ENCODE data around the gene BTBD16.

BTBD16 gene

GRCh38 chr10:122237331-122237990, 33.6 kb upstream of the BTBD16 start:
- Histone ChIP-seq H3K36me3 (ENCODE audit: insufficient read depth, low read length) (peaks cover 10% of the 10 kb centered on the region), H3K9ac (ENCODE audit: low read depth, low read length) (no peak overlapping the region), H3K4me2 (ENCODE audit: low read length) (no peak overlapping the region), H3K27me3 (ENCODE audit: control insufficient read depth, insufficient read depth, low read length) (no peaks in the 10 kb centered on the region), H3K4me1 (ENCODE audit: control insufficient read depth, insufficient read depth, low read length) (peaks cover 25% of the 10 kb centered on the region), H3K4me3 (ENCODE audit: low read length) (no peak overlapping the region), H3K9me3 (replicated peaks; ENCODE audit: low read length) (no peaks in the 10 kb centered on the region)

- H3K9ac ChIP-seq (ENCODE audit: low read depth, low read length), result no peak overlapping the region
- no peak overlapping the region for H3K4me2 ChIP-seq (ENCODE audit: low read length)
- peaks cover 10% of the 10 kb centered on the region for H3K36me3 ChIP-seq (ENCODE audit: insufficient read depth, low read length)
- no peak overlapping the region for H3K4me3 ChIP-seq (ENCODE audit: low read length)
- no peaks in the 10 kb centered on the region for H3K27me3 ChIP-seq (ENCODE audit: control insufficient read depth, insufficient read depth, low read length)
- H3K4me1 ChIP-seq (ENCODE audit: control insufficient read depth, insufficient read depth, low read length), result peaks cover 2% of the 10 kb centered on the region
- no peaks in the 10 kb centered on the region for H3K9me3 ChIP-seq (replicated peaks; ENCODE audit: low read length)
Measured at GRCh38 chr10:122239578-122240257, 31.4 kb upstream of the BTBD16 start.

GRCh38 chr10:122240401-122240800, 30.7 kb upstream of the BTBD16 start:
- H3K4me1 ChIP-seq (ENCODE audit: control insufficient read depth, insufficient read depth, low read length), result no peaks in the 10 kb centered on the region
- H3K9ac ChIP-seq (ENCODE audit: low read depth, low read length), result no peak overlapping the region
- no peak overlapping the region for H3K4me3 ChIP-seq (ENCODE audit: low read length)
- no peak overlapping the region for H3K4me2 ChIP-seq (ENCODE audit: low read length)
- peaks cover 10% of the 10 kb centered on the region for H3K36me3 ChIP-seq (ENCODE audit: insufficient read depth, low read length)
- no peaks in the 10 kb centered on the region for H3K27me3 ChIP-seq (ENCODE audit: control insufficient read depth, insufficient read depth, low read length)
- H3K9me3 ChIP-seq (replicated peaks; ENCODE audit: low read length), result no peaks in the 10 kb centered on the region

- Histone ChIP-seq H3K36me3 (ENCODE audit: insufficient read depth, low read length) (peaks cover 15% of the 10 kb centered on the region), H3K27me3 (ENCODE audit: control insufficient read depth, insufficient read depth, low read length) (no peaks in the 10 kb centered on the region), H3K4me3 (ENCODE audit: low read length) (no peak overlapping the region), H3K4me1 (ENCODE audit: control insufficient read depth, insufficient read depth, low read length) (no peaks in the 10 kb centered on the region), H3K9ac (ENCODE audit: low read depth, low read length) (no peak overlapping the region), H3K9me3 (replicated peaks; ENCODE audit: low read length) (no peaks in the 10 kb centered on the region), H3K4me2 (ENCODE audit: low read length) (no peak overlapping the region)
Measured at GRCh38 chr10:122241836-122242235, 29.3 kb upstream of the BTBD16 start.

GRCh38 chr10:122243550-122243949, 27.5 kb upstream of the BTBD16 start:
- Histone ChIP-seq H3K4me3 (ENCODE audit: low read length) (no peak overlapping the region), H3K4me1 (ENCODE audit: control insufficient read depth, insufficient read depth, low read length) (no peaks in the 10 kb centered on the region), H3K36me3 (ENCODE audit: insufficient read depth, low read length) (peaks cover 15% of the 10 kb centered on the region), H3K27me3 (ENCODE audit: control insufficient read depth, insufficient read depth, low read length) (no peaks in the 10 kb centered on the region), H3K9me3 (replicated peaks; ENCODE audit: low read length) (no peaks in the 10 kb centered on the region), H3K9ac (ENCODE audit: low read depth, low read length) (no peak overlapping the region), H3K4me2 (ENCODE audit: low read length) (no peak overlapping the region)

- no peaks in the 10 kb centered on the region for H3K9me3 ChIP-seq (replicated peaks; ENCODE audit: low read length)
- peaks cover 15% of the 10 kb centered on the region for H3K36me3 ChIP-seq (ENCODE audit: insufficient read depth, low read length)
- no peaks in the 10 kb centered on the region for H3K4me1 ChIP-seq (ENCODE audit: control insufficient read depth, insufficient read depth, low read length)
Measured at GRCh38 chr10:122244001-122244975, 26.8 kb upstream of the BTBD16 start.

GRCh38 chr10:122245136-122245535, 26.0 kb upstream of the BTBD16 start:
- Histone ChIP-seq H3K4me2 (ENCODE audit: low read length) (no peak overlapping the region), H3K4me3 (ENCODE audit: low read length) (no peak overlapping the region), H3K27me3 (ENCODE audit: control insufficient read depth, insufficient read depth, low read length) (no peaks in the 10 kb centered on the region), H3K36me3 (ENCODE audit: insufficient read depth, low read length) (peaks cover 13% of the 10 kb centered on the region), H3K9ac (ENCODE audit: low read depth, low read length) (no peak overlapping the region), H3K4me1 (ENCODE audit: control insufficient read depth, insufficient read depth, low read length) (no peaks in the 10 kb centered on the region), H3K9me3 (replicated peaks; ENCODE audit: low read length) (no peaks in the 10 kb centered on the region)

More at GRCh38 chr10:122244001-122244975, 26.8 kb upstream of the BTBD16 start:
- H3K4me2 ChIP-seq (ENCODE audit: low read length), result no peak overlapping the region
- H3K27me3 ChIP-seq (ENCODE audit: control insufficient read depth, insufficient read depth, low read length), result no peaks in the 10 kb centered on the region
- no peak overlapping the region for H3K4me3 ChIP-seq (ENCODE audit: low read length)
- no peak overlapping the region for H3K9ac ChIP-seq (ENCODE audit: low read depth, low read length)

GRCh38 chr10:122245897-122246296, 25.2 kb upstream of the BTBD16 start:
- H3K4me2 ChIP-seq (ENCODE audit: low read length), result no peak overlapping the region
- no peak overlapping the region for H3K9ac ChIP-seq (ENCODE audit: low read depth, low read length)
- H3K36me3 ChIP-seq (ENCODE audit: insufficient read depth, low read length), result peaks cover 13% of the 10 kb centered on the region
- H3K9me3 ChIP-seq (replicated peaks; ENCODE audit: low read length), result no peaks in the 10 kb centered on the region
- H3K4me3 ChIP-seq (ENCODE audit: low read length), result no peak overlapping the region
- no peaks in the 10 kb centered on the region for H3K4me1 ChIP-seq (ENCODE audit: control insufficient read depth, insufficient read depth, low read length)
- H3K27me3 ChIP-seq (ENCODE audit: control insufficient read depth, insufficient read depth, low read length), result no peaks in the 10 kb centered on the region

- Histone ChIP-seq H3K4me2 (ENCODE audit: low read length) (no peak overlapping the region), H3K9ac (ENCODE audit: low read depth, low read length) (no peak overlapping the region), H3K4me3 (ENCODE audit: low read length) (no peak overlapping the region), H3K4me1 (ENCODE audit: control insufficient read depth, insufficient read depth, low read length) (no peaks in the 10 kb centered on the region), H3K36me3 (ENCODE audit: insufficient read depth, low read length) (peaks cover 8% of the 10 kb centered on the region), H3K27me3 (ENCODE audit: control insufficient read depth, insufficient read depth, low read length) (no peaks in the 10 kb centered on the region), H3K9me3 (replicated peaks; ENCODE audit: low read length) (no peaks in the 10 kb centered on the region)
Measured at GRCh38 chr10:122246830-122247520, 24.1 kb upstream of the BTBD16 start.

GRCh38 chr10:122248356-122249302, 22.5 kb upstream of the BTBD16 start:
- Histone ChIP-seq H3K9ac (ENCODE audit: low read depth, low read length) (no peak overlapping the region), H3K36me3 (ENCODE audit: insufficient read depth, low read length) (peaks cover 5% of the 10 kb centered on the region), H3K27me3 (ENCODE audit: control insufficient read depth, insufficient read depth, low read length) (no peaks in the 10 kb centered on the region), H3K4me3 (ENCODE audit: low read length) (no peak overlapping the region), H3K4me1 (ENCODE audit: control insufficient read depth, insufficient read depth, low read length) (no peaks in the 10 kb centered on the region), H3K4me2 (ENCODE audit: low read length) (no peak overlapping the region), H3K9me3 (replicated peaks; ENCODE audit: low read length) (no peaks in the 10 kb centered on the region)

All from skeletal muscle satellite cell (primary cell).